Measurements from ENCODE around the gene RASEF. TPM values are rescaled to one million over a fixed set of nuclear protein-coding genes. Genes with fewer than 3 reads are reported as not detected.
"Not testable (repeated sequence)": the region's sequence is repeated elsewhere in the genome, so short reads cannot be mapped to it uniquely, and the experiment has no call there.

RASEF gene
- total RNA-seq, 3 donors from 2014 or later (not counting 1 experiment from before 2014, with no cell fraction given), result not detected

DNA sequence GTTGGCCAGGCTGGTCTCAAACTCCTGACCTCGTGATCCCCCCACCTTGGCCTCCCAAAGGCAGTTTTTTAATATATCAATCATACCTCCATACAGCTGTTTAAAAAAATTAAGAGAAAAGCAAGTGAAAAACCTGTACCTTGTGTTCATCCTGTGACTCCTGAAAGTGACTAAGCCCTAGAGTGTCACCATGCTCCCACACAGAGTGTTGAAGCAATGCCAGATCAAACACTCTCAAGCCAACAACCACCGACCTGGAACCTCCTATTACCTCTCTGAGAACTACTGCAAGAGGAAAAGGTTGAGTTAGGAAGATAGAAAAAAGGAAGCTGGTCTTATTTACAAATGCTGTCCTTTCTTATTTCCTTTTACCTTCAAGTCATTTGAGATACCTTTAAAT lies 123.5 kb downstream of the RASEF start:
- no peak overlapping the region for H3K4me3 Mint-ChIP-seq
- no peak overlapping the region for H3K4me3 ChIP-seq (ENCODE audit: low read length)
- peaks cover 3 to 6% of the 10 kb centered on the region in 2 donors for H3K9me3 Mint-ChIP-seq
- H3K27ac Mint-ChIP-seq, result no peak overlapping the region
- DNase-seq (no peak), ATAC-seq (no peak)
- 100% methylated on average over 1 of the region's 2 CpGs for WGBS (ENCODE audit: insufficient coverage)
- H3K27ac ChIP-seq (ENCODE audit: low read length), result no peak overlapping the region
- no peaks in the 10 kb centered on the region for H3K9me3 ChIP-seq (ENCODE audit: control insufficient read depth, insufficient read depth, low read length)
- H3K4me1 ChIP-seq (ENCODE audit: control insufficient read depth, insufficient read depth, low read length), result no peaks in the 10 kb centered on the region
- intact Hi-C loops (cut with micrococcal nuclease), result no loop called here
- no peaks in the 10 kb centered on the region for H3K27me3 Mint-ChIP-seq (ENCODE audit: low read depth in 2 of 2)
- TF ChIP-seq, protein P1, sequence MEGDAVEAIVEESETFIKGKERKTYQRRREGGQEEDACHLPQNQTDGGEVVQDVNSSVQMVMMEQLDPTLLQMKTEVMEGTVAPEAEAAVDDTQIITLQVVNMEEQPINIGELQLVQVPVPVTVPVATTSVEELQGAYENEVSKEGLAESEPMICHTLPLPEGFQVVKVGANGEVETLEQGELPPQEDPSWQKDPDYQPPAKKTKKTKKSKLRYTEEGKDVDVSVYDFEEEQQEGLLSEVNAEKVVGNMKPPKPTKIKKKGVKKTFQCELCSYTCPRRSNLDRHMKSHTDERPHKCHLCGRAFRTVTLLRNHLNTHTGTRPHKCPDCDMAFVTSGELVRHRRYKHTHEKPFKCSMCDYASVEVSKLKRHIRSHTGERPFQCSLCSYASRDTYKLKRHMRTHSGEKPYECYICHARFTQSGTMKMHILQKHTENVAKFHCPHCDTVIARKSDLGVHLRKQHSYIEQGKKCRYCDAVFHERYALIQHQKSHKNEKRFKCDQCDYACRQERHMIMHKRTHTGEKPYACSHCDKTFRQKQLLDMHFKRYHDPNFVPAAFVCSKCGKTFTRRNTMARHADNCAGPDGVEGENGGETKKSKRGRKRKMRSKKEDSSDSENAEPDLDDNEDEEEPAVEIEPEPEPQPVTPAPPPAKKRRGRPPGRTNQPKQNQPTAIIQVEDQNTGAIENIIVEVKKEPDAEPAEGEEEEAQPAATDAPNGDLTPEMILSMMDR (IDR thresholded peaks at IDR 0.05), result no peak
- H3K27me3 ChIP-seq (ENCODE audit: control insufficient read depth, insufficient read depth, low read length), result no peaks in the 10 kb centered on the region
- H3K36me3 Mint-ChIP-seq, result no peaks in the 10 kb centered on the region
- no peaks in the 10 kb centered on the region for H3K36me3 ChIP-seq (ENCODE audit: control insufficient read depth, insufficient read depth, low read length)
- H3K4me1 Mint-ChIP-seq, result no peaks in the 10 kb centered on the region

DNA sequence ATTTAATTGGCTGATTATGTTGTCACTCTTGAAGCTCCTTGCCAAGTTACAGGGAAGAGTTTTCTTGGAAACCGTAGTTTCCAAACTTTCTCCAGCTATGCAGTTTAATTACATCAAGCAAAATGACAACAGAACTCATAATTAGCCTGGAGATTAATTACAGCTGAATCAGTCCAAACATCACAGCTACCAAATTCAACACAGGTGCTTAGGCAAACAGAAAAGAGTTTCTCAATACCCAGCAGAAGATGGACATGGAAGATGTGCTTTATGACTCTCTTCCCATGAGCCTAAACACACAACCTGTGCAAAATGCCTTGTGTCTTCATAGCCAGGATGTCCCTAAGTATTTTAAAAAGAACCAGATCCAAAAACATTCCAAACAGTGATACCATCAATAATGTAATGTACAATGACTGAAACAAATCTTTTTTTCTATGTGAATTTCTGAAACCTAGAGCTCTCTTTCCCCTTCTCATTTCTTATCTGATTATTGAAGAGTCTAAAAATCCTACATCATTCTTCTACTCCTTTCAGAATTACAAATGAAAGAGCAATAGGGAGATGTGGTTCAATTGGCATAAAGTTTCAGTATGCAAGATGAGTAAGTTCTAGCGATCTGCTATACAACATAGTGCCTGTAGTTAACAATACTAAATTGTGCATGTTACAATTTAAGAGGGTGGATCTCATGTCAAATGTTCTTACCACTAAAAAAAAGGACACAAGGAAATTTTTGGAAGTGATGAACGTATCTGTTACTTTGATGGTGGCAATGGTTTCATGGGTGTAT lies 124.3 kb downstream of the RASEF start:
- Mint-ChIP-seq H3K4me3 (no peak overlapping the region), H3K9me3 (peaks cover 3 to 6% of the 10 kb centered on the region in 2 donors), H3K36me3 (no peaks in the 10 kb centered on the region), H3K4me1 (no peaks in the 10 kb centered on the region), H3K27ac (no peak overlapping the region), H3K27me3 (ENCODE audit: low read depth in 2 of 2) (no peaks in the 10 kb centered on the region)
- DNase-seq (no peak), ATAC-seq (no peak)
- no peaks in the 10 kb centered on the region for H3K4me1 ChIP-seq (ENCODE audit: control insufficient read depth, insufficient read depth, low read length)
- TF ChIP-seq, protein P1 (IDR thresholded peaks at IDR 0.05), result no peak
- intact Hi-C loops (cut with micrococcal nuclease), result no loop called here
- WGBS (ENCODE audit: insufficient coverage), result 87% methylated on average over 1 of the region's 3 CpGs
- no peak overlapping the region for H3K27ac ChIP-seq (ENCODE audit: low read length)
- no peaks in the 10 kb centered on the region for H3K36me3 ChIP-seq (ENCODE audit: control insufficient read depth, insufficient read depth, low read length)
- no peak overlapping the region for H3K4me3 ChIP-seq (ENCODE audit: low read length)
- no peaks in the 10 kb centered on the region for H3K27me3 ChIP-seq (ENCODE audit: control insufficient read depth, insufficient read depth, low read length)
- H3K9me3 ChIP-seq (ENCODE audit: control insufficient read depth, insufficient read depth, low read length), result no peaks in the 10 kb centered on the region

DNA sequence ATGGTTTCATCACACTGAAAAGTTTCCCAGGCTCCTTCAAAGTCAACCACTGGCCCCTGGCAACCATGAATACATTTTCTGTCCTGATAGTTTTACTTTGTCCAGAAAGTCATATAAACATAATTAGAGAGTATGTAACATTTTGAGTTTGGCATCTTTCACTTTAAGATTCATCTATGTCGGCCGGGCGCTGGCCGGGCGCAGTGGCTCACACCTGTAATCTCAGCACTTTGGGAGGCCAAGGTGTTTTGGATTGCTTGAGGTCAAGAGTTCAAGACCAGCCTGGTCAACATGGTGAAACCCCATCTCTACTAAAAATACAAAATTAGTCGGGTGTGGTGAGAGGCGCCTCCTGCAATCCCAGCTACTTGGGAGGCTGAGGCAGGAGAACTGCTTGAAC lies 126.4 kb downstream of the RASEF start:
- H3K9me3 Mint-ChIP-seq; H3K27me3 Mint-ChIP-seq (ENCODE audit: low read depth in 2 of 2); ATAC-seq; intact Hi-C loops (cut with micrococcal nuclease); H3K27ac Mint-ChIP-seq; H3K4me3 ChIP-seq (ENCODE audit: low read length); H3K4me3 Mint-ChIP-seq; H3K4me1 Mint-ChIP-seq; DNase-seq; H3K9me3 ChIP-seq (ENCODE audit: control insufficient read depth, insufficient read depth, low read length); H3K27me3 ChIP-seq (ENCODE audit: control insufficient read depth, insufficient read depth, low read length); H3K36me3 ChIP-seq (ENCODE audit: control insufficient read depth, insufficient read depth, low read length); H3K36me3 Mint-ChIP-seq; H3K27ac ChIP-seq (ENCODE audit: low read length); H3K4me1 ChIP-seq (ENCODE audit: control insufficient read depth, insufficient read depth, low read length): not testable (repeated sequence)
- 90% methylated on average over 7 of the region's 7 CpGs for WGBS (ENCODE audit: insufficient coverage)

DNA sequence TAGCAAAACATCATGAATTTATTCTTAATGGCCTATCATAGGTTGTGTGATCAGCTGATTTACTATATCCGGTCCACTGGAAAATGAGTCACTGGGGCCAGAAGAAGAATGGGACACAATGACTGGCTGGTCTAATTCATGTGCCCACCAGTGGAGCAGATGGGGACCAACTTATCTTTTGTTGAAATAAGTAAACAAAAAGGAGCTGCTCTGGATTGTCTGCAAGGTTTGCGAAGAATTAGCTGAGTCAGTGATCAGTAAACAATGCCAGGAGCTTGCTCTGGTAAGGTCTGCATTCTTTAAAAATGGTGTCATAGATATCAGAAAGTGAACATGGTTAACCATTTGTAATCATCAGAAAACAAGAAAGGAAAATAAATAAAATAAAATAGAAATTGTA lies 128.0 kb downstream of the RASEF start:
- intact Hi-C loops (cut with micrococcal nuclease), result no loop called here
- 89% methylated on average over 2 of the region's 2 CpGs for WGBS (ENCODE audit: insufficient coverage)

DNA sequence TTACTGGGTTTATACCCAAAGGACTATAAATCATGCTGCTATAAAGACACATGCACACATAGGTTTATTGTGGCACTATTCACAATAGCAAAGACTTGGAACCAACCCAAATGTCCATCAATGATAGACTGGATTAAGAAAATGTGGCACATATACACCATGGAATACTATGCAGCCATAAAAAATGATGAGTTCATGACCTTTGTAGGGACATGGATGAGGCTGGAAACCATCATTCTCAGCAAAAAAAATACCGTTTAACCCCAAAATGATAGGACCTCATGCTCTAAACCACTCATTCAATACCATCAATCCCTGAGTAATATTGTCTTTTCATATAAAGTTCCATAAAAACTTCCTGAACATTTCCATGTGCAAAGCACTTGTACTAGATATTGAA lies 128.9 kb downstream of the RASEF start:
- H3K9me3 Mint-ChIP-seq; H3K4me3 ChIP-seq (ENCODE audit: low read length); ATAC-seq; H3K27me3 ChIP-seq (ENCODE audit: control insufficient read depth, insufficient read depth, low read length); H3K4me3 Mint-ChIP-seq; intact Hi-C loops (cut with micrococcal nuclease); H3K27ac ChIP-seq (ENCODE audit: low read length); H3K36me3 ChIP-seq (ENCODE audit: control insufficient read depth, insufficient read depth, low read length); H3K9me3 ChIP-seq (ENCODE audit: control insufficient read depth, insufficient read depth, low read length); H3K36me3 Mint-ChIP-seq; DNase-seq; H3K4me1 Mint-ChIP-seq; H3K27me3 Mint-ChIP-seq (ENCODE audit: low read depth in 2 of 2); H3K27ac Mint-ChIP-seq; H3K4me1 ChIP-seq (ENCODE audit: control insufficient read depth, insufficient read depth, low read length): not testable (repeated sequence)
- WGBS (ENCODE audit: insufficient coverage), result 57% methylated on average over 1 of the region's 1 CpG

More for the DNA sequence above, 128.0 kb downstream of the RASEF start:
- TF ChIP-seq, protein P1 (IDR thresholded peaks at IDR 0.05), result no peak
- DNase-seq, result no peak
- Histone ChIP-seq H3K9me3 (ENCODE audit: control insufficient read depth, insufficient read depth, low read length) (no peaks in the 10 kb centered on the region), H3K36me3 (ENCODE audit: control insufficient read depth, insufficient read depth, low read length) (no peaks in the 10 kb centered on the region), H3K4me1 (ENCODE audit: control insufficient read depth, insufficient read depth, low read length) (no peaks in the 10 kb centered on the region), H3K27ac (ENCODE audit: low read length) (no peak overlapping the region), H3K27me3 (ENCODE audit: control insufficient read depth, insufficient read depth, low read length) (no peaks in the 10 kb centered on the region), H3K4me3 (ENCODE audit: low read length) (no peak overlapping the region)
- H3K36me3 Mint-ChIP-seq, result no peaks in the 10 kb centered on the region
- no peak overlapping the region for H3K27ac Mint-ChIP-seq
- no peaks in the 10 kb centered on the region for H3K27me3 Mint-ChIP-seq (ENCODE audit: low read depth in 2 of 2)
- no peaks in the 10 kb centered on the region for H3K4me1 Mint-ChIP-seq
- H3K4me3 Mint-ChIP-seq, result no peak overlapping the region
- ATAC-seq, result no peak
- peaks cover 3 to 5% of the 10 kb centered on the region in 2 donors for H3K9me3 Mint-ChIP-seq

Data from natural killer cell (primary cell).